Dermis blood vessel endothelial cell (primary cell): ENCODE measurements around the gene KPNA4. TPM values are rescaled to one million over a fixed set of nuclear protein-coding genes. Genes with fewer than 3 reads are reported as not detected.
"Not testable (repeated sequence)": the region's sequence is repeated elsewhere in the genome, so short reads cannot be mapped to it uniquely, and the experiment has no call there.

Experiments
- DNase-seq: peaks from one replicate; pipeline ENCODE4 v3.0.0; 2010
- total RNA-seq: library from RNA; depleted of rRNA; stranded (reverse); fragments of >200 nt; gene quantifications from 2 replicates; pipeline ENCODE4 v1.2.3, GENCODE V29; 2014

The KPNA4 gene
- total RNA-seq, 1 donor from 2014 or later = 23.5 TPM

DNA sequence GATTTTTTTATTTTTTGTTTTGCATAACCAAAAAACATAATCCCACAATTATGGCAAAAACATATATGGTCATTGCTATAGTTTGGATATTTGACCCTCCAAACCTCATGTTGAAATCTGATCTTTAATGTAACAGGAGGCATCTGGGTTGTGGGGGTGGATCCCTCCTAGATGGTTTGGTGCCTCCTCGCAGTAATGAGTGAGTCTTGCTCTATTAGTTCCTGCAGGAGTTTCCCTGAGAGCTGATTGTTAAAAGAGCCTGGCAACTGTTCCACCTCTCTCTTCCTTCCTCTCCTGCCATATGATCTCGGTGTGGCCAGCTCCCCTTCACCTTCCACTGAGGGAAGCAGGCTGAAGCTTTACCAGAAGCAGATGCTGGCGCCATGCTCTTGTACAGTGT lies 82.6 kb downstream of the KPNA4 start:
- no peak for DNase-seq

GRCh38 chr3:160481856-160482255 lies 83.5 kb downstream of the KPNA4 start:
- no peak for DNase-seq

GRCh38 chr3:160480931-160481330 lies 84.4 kb downstream of the KPNA4 start:
- DNase-seq = no peak

DNA sequence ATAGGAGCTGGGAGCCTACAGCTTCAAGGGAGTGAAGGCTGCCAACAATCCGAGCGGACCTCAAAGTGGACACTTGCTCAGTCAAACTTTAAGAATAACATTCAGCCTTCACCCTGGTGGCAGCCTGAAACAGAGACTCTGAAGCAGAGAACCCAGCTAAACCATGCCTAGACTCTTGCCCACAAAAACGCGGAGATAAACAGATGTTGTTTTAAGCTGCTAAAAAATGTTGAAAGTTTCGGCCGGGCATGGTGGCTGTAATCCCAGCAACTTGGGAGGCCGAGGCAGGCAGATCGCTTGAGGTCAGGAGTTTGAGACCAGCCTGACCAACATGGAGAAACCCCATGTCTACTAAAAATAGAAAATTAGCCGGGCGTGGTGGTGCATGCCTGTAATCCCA lies 86.0 kb downstream of the KPNA4 start:
- DNase-seq = no peak

- DNase-seq = no peak
Measured at GRCh38 chr3:160478338-160478737, 87.0 kb downstream of the KPNA4 start.

GRCh38 chr3:160477750-160478149 lies 87.6 kb downstream of the KPNA4 start:
- DNase-seq = no peak

GRCh38 chr3:160475884-160476283 lies 89.5 kb downstream of the KPNA4 start:
- DNase-seq = no peak

DNA sequence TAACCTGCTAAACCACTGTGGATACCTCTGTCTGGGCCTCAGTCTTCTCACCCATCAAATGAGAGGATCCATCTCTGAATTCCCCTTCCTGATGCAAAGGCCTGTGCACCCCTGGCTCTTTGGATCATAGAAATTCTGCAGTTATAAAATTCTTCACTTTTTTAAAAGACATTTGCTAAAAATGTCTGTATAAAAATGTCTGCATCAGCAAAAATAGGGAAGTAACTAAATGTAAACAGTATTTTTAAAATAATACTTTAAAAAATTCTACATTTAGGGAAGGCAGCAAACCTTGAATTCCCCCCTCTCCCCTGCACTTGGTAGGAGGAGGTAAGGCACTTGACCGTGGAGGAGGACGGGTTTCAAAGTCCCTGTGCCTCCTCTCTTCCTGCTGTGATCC lies 90.2 kb downstream of the KPNA4 start:
- no peak for DNase-seq

DNA sequence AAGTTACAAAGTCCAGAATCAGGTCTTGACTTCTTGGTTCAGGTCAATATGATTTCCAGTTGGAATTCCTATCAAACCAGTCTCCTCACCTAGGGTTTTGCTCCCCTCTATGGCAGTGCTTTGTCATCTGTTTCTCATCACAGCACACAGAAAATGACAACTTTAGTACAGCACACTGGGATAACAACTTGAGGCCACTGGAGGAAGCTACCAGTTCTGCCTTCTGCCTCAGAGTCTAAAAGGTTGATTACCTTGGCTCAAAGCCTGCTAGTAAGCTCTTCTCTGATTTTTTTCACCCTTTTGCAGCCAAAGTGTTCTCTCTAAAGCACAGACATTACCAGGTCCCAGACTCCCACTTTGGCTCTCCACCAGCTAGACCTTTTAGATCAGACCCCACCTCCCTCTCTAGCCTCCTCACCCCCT lies 90.9 kb downstream of the KPNA4 start:
- DNase-seq = no peak

DNA sequence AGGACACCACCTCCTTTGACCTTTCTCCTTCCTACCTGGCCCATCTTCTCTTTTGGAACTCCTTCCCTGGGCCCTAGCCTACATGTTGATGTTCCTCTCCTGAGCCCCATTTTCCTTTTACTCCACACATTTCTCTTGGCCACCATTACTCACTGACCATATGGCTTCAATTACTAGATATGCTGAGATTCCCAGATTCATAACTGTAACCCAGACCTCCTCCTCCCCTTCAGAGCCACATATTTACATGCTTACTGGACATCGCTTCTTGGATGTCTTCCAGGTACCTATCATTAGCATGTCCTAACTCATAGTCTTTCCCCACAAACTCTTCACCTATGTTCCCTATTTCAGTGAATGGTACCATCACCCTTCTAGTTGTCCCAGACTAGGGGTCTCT lies 91.4 kb downstream of the KPNA4 start:
- DNase-seq = no peak

GRCh38 chr3:160473221-160473620 lies 92.2 kb downstream of the KPNA4 start:
- DNase-seq = no peak

DNA sequence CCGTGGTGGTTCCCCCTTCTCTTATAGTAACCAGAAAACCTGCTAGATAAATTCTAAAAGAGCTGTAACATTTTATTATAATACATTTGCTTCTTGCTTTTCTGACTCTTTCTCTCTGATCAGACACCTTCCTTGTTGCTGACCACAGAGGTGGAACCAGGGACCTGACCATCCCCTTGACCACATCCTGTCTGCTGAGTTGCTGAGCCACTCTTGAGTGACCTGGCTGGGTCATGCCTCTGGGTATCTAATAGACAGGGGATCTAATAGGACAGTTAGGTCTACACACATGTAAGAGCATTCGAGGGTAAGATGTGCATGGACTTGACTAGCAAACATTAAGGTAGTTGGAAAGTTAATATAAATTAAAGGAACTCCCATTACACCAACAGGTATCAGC lies 93.0 kb downstream of the KPNA4 start:
- no peak for DNase-seq

DNA sequence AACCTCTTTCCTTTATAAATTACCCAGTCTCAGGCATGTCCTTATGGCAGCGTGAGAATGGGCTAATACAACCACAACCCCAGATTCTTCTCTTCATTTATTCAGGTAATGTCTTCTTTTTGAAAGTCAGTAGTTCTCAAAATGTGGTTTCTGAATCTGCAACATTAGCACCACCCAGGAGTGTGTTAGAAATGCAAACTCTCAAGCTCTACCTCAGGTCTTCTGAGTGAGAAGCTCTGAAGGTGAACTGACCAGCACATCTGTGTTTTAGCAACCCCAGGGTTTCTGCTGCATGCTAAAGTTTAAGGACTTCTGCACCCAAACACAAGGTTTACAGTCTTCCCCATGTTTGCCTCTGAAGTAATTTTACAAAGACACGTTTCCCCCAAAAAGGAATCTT lies 93.5 kb downstream of the KPNA4 start:
- no peak for DNase-seq

DNA sequence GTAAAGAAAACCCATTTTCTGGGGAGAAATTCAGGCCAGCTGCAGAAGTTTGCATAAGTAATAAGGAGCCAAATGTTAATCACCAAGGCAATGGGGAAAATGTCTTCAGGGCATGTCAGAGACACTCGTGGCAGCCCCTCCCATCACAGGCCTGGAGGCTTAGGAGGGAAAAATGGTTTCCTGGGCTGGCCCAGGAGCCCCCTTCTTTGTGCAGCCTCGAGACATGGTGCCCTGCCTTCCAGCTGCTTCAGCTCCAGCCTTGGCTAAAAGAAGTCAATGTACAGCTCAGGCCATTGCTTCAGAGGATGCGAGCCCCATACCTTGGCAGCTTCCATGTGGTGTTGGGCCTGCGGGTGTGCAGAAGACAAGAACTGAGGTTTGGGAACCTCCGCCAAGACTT lies 95.2 kb downstream of the KPNA4 start:
- no peak for DNase-seq

DNA sequence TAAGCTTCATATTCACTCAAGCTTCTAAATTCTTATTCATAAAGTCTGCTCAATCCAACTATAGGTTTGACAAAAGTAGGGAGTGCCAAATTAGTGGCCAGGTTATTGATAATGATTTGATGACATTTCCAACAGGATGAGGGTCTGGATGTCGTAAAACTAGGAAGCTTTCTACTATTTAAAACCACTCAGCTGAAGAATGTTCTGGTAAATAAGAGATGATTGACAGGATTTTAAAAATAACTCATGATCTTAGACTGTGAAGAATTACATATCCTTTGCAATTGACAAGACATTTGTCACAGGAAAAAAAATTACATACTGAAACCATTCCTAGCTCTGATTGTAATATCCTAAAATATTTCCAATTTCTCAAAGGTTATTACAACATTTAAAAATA lies 100.4 kb downstream of the KPNA4 start:
- no peak for DNase-seq

GRCh38 chr3:160464321-160464720 lies 101.0 kb downstream of the KPNA4 start:
- no peak for DNase-seq

DNA sequence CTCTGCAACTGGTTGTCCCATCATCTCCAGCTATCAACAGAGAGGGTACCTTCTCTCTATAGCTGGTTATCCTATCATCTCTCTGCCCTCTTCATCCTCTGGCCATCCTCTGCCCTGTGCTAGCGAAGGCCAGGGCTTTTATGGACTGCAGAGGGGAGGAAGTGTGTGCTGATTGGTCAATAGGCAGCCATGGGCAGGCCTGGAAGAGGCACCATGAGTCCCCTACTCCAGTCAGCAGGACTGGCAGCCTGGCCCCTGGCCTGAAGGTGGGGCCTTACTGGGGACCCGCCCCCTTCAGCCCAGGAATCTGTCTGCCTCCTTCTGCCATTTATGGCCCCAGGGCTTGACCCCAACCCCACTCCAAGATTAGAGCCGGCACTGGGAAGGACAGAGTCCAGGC lies 105.3 kb downstream of the KPNA4 start:
- no peak for DNase-seq

- no peak for DNase-seq
Measured at GRCh38 chr3:160459450-160459970, 105.9 kb downstream of the KPNA4 start.

- no peak for DNase-seq
Measured at GRCh38 chr3:160458151-160458550, 107.2 kb downstream of the KPNA4 start.

DNA sequence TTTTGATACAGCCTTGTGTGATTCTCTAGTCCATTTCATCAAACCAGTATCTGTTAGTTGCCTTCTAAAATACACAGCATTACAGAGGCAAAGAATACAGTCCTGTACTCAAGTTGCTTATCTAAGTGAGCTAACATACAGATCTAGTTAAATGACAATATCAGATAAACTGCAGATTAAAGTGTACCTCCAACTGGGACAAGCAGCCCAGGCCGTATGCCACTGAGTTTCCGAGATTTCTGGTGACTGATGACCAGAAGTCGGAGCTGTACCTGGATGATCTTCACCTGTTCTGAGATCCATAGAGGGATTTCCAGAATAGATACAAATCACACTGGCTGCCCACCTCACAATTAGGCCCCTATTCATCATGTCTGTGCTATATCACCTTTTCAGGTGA lies 109.5 kb downstream of the KPNA4 start:
- no peak for DNase-seq

GRCh38 chr3:160454995-160455394 lies 110.4 kb downstream of the KPNA4 start:
- no peak for DNase-seq

DNA sequence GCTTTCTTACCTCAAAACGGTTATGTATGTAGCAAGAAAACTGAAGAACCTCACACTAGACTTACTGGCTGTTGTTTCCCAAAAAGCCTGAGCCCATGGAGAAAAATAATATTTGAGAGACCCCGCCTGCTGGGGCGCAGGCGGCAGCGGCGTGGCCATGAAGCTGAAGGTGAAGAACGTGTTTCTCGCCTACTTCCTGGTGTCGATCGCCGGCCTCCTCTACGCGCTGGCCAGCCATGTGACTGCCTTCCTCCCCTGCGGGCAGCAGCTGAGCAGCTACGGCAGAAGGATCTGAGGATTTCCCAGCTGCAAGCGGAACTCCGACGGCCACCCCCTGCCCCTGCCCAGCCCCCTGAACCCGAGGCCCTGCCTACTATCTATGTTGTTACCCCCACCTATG lies 113.1 kb downstream of the KPNA4 start:
- DNase-seq = not testable (repeated sequence)

- DNase-seq = no peak
Measured at GRCh38 chr3:160451602-160452001, 113.8 kb downstream of the KPNA4 start.

DNA sequence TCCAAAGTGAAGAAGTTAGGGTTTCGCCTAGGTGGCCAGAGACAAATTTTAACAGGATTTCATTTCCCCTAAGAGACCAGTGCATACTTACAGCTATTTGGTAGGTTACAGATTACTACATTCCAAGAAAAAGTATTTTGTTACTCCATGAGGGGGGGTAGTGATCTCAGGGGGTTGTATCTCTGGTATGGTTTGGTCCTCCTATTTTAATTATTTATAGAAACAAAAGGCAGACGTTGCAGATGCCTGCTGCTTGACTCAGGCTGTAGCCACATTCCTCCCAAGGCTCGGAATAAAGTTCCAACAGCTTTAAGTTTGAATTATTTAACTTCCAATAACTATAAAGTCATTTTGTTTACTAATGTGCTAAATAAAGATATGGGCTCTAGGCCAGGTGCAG lies 114.5 kb downstream of the KPNA4 start:
- no peak for DNase-seq
